HepG2 (cell line): ENCODE data around the gene PFAS. TPM values are rescaled to one million over a fixed set of nuclear protein-coding genes. Genes with fewer than 3 reads are reported as not detected.
A peak's percentile ranks its signal among the peaks of the same experiment; 100 is the strongest.

ENCODE experiments used
- AGO2 ChIP-seq: fragments of 200-400 bp; formaldehyde crosslinking; optimal IDR thresholded peaks from 2 replicates; pipeline ENCODE3; 2017; ENCODE audit warnings: mild to moderate bottlenecking, low read depth, low read length, moderate library complexity
- GMEB1 ChIP-seq: sonication (generic); formaldehyde crosslinking; IDR thresholded peaks from 2 replicates; pipeline ENCODE4 v1.5.1; 2020; ENCODE audit warnings: missing genetic modification reagents, mild to moderate bottlenecking, borderline replicate concordance
- HHEX ChIP-seq: IDR thresholded peaks from 2 replicates; pipeline ENCODE4 v1.6.1; 2016; ENCODE audit warnings: control low read depth
- KLF15 ChIP-seq: sonication (generic); formaldehyde crosslinking; IDR thresholded peaks from 2 replicates; pipeline ENCODE4 v1.8.1; 2023; ENCODE audit warnings: borderline replicate concordance, mild to moderate bottlenecking, inconsistent platforms, missing genetic modification reagents, mixed read lengths
- MLXIP ChIP-seq: sonication (generic); formaldehyde crosslinking; IDR thresholded peaks from 2 replicates; pipeline ENCODE4 v1.9.0; 2021; ENCODE audit warnings: missing genetic modification reagents, borderline replicate concordance
- NFYC ChIP-seq: IDR thresholded peaks from 2 replicates; pipeline ENCODE4 v1.6.1; 2016; ENCODE audit warnings: missing genetic modification reagents, missing compliant biosample characterization
- ONECUT2 ChIP-seq: sonication (generic); formaldehyde crosslinking; IDR thresholded peaks from 2 replicates; pipeline ENCODE4 v1.4.0; 2020; ENCODE audit warnings: missing genetic modification reagents
- POLR2AphosphoS5 ChIP-seq: IDR thresholded peaks from 2 replicates; pipeline ENCODE4 v1.6.1; 2012; ENCODE audit warnings: low read depth, low read length
- SIN3B ChIP-seq: fragments of 150-350 bp; IDR thresholded peaks from 2 replicates; pipeline ENCODE4 v1.6.1; 2014; ENCODE audit warnings: low read length
- THAP11 ChIP-seq: IDR thresholded peaks from 2 replicates; pipeline ENCODE4 v1.6.1; 2016; ENCODE audit warnings: missing biosample characterization, missing genetic modification reagents
- ZBTB44 ChIP-seq: sonication (generic); formaldehyde crosslinking; IDR thresholded peaks from 2 replicates; pipeline ENCODE4 v1.4.0; 2020; ENCODE audit warnings: missing genetic modification reagents
- ZNF597 ChIP-seq: sonication (generic); formaldehyde crosslinking; IDR thresholded peaks from 2 replicates; pipeline ENCODE4 v1.5.0; 2020; ENCODE audit warnings: missing genetic modification reagents
- ZNF75D ChIP-seq: sonication (generic); formaldehyde crosslinking; IDR thresholded peaks from 2 replicates; pipeline ENCODE4 v1.8.1; 2023; ENCODE audit warnings: missing genetic modification reagents, mild to moderate bottlenecking, borderline replicate concordance
- ZSCAN12 ChIP-seq: sonication (generic); formaldehyde crosslinking; IDR thresholded peaks from 2 replicates; pipeline ENCODE4 v1.9.0; 2021; ENCODE audit warnings: mild to moderate bottlenecking, missing genetic modification reagents
- polyA plus RNA-seq, 8 experiments: library from polyadenylated mRNA; depleted of rRNA in 3 of 8; stranded (reverse) in 7 of 8; unstranded in 1 of 8; fragments of >200 nt; fragmentation: Illumina TruSeq in 4 of 8; extraction: Trizol in 4 of 8; gene quantifications; 2 replicates each; pipeline versions ENCODE4 v1.2.1 to v1.2.3, GENCODE V29; 2011 to 2016; ENCODE audit warnings: low read depth in 4 of 8, missing spikeins in 1 of 8, mixed read lengths in 1 of 8; ENCODE audit not compliant: insufficient read depth in 1 of 8
- total RNA-seq, 5 experiments: library from RNA; depleted of rRNA; stranded (reverse); fragments of >200 nt; fragmentation: Illumina TruSeq; extraction: Trizol; gene quantifications; 2 replicates each; pipeline ENCODE4 v1.2.3, GENCODE V29; 2016; ENCODE audit warnings: low read depth in 1 of 5

The PFAS gene
- total and polyA plus RNA-seq, 2 of the 13 experiments (the other 11 are each of a cell fraction or from before 2014, with no cell fraction given) = 49.4 to 58.2 TPM

GRCh38 chr17:8212312-8213180, 36.5 kb upstream of the PFAS start (continued):
- TF ChIP-seq MLXIP (CRISPR knock-in tag) = no peak
- no peak for TF ChIP-seq ZSCAN12 (CRISPR knock-in tag)
- no peak for TF ChIP-seq GMEB1 (CRISPR knock-in tag)
- peak; percentile 5; the same call in 1 of the 2 replicates for TF ChIP-seq HHEX (CRISPR knock-in tag)
- TF ChIP-seq ZNF597 (CRISPR knock-in tag) = no peak
- no peak for TF ChIP-seq ZBTB44 (CRISPR knock-in tag)
- no peak for TF ChIP-seq ONECUT2
- TF ChIP-seq NFYC (CRISPR knock-in tag) = peak; percentile 63
- no peak for TF ChIP-seq ZNF75D (CRISPR knock-in tag)
- TF ChIP-seq KLF15 = no peak
- no peak for TF ChIP-seq AGO2
- peak; percentile 63 for TF ChIP-seq THAP11 (CRISPR knock-in tag)
- no peak for TF ChIP-seq POLR2AphosphoS5
- no peak for TF ChIP-seq SIN3B
